CD14-positive monocyte (primary cell): ENCODE results near the gene HIF3A. TPM values are rescaled to one million over a fixed set of nuclear protein-coding genes. Genes with fewer than 3 reads are reported as not detected.

ENCODE experiments used
- DNase-seq, 3 donors: peaks; one replicate each; pipeline ENCODE4 v3.0.0-alpha.2; 2011 to 2022
- H2AFZ ChIP-seq: 2 replicates; pipeline ENCODE4 v1.6.0; 2012; ENCODE audit warnings: mild to moderate bottlenecking, low read depth, low read length, inconsistent platforms; ENCODE audit not compliant: insufficient read depth, poor library complexity, severe bottlenecking
- H3K27ac ChIP-seq, 2 donors: 1 replicate in 1 of 2; 2 replicates in 1 of 2; pipeline ENCODE4 v1.5.1; 2012 to 2013; ENCODE audit warnings: low read length in 2 of 2, control low read depth in 1 of 2, inconsistent platforms in 1 of 2, low read depth in 1 of 2, mild to moderate bottlenecking in 1 of 2
- H3K27me3 ChIP-seq, 2 donors: one replicate each; pipeline versions ENCODE4 v1.6.0 to v1.6.1; 2011 to 2013; ENCODE audit warnings: low read length in 2 of 2; ENCODE audit not compliant: control insufficient read depth in 2 of 2, insufficient read depth in 2 of 2
- H3K36me3 ChIP-seq, 2 donors: replicated peaks in 1 of 2; 1 replicate in 1 of 2; 2 replicates in 1 of 2; pipeline versions ENCODE4 v1.5.1 to v1.6.1; 2012 to 2013; ENCODE audit warnings: low read length in 2 of 2, control low read depth in 1 of 2, inconsistent platforms in 1 of 2, mild to moderate bottlenecking in 1 of 2; ENCODE audit not compliant: insufficient read depth in 2 of 2, control insufficient read depth in 1 of 2
- H3K4me1 ChIP-seq, 2 donors: 1 replicate in 1 of 2; 2 replicates in 1 of 2; pipeline versions ENCODE4 v1.5.1 to v1.6.1; 2012 to 2013; ENCODE audit warnings: low read length in 2 of 2, control low read depth in 1 of 2, inconsistent platforms in 1 of 2, mild to moderate bottlenecking in 1 of 2, moderate library complexity in 1 of 2; ENCODE audit not compliant: insufficient read depth in 2 of 2, control insufficient read depth in 1 of 2
- H3K4me2 ChIP-seq: replicated peaks from 2 replicates; pipeline ENCODE3; 2012; ENCODE audit warnings: low read length, moderate library complexity, mild to moderate bottlenecking; ENCODE audit not compliant: poor library complexity, severe bottlenecking; ENCODE audit errors: extremely low read depth
- H3K4me3 ChIP-seq, 3 experiments: fragments of 200-600 bp in 1 of 3; sonication (generic) in 1 of 3; replicated peaks in 1 of 3; 1 replicate in 2 of 3; 2 replicates in 1 of 3; pipeline ENCODE4 v1.5.1; 2011 to 2013; ENCODE audit warnings: low read length in 3 of 3, mild to moderate bottlenecking in 3 of 3, control low read depth in 2 of 3, low read depth in 2 of 3, inconsistent platforms in 1 of 3, moderate library complexity in 1 of 3
- H3K79me2 ChIP-seq: 2 replicates; pipeline ENCODE4 v1.6.0; 2012; ENCODE audit warnings: mild to moderate bottlenecking, control low read depth, inconsistent platforms, low read length, moderate library complexity; ENCODE audit not compliant: insufficient read depth
- H3K9ac ChIP-seq: 2 replicates; pipeline ENCODE4 v1.6.0; 2017; ENCODE audit warnings: low read length, mild to moderate bottlenecking; ENCODE audit not compliant: insufficient read depth, poor library complexity, severe bottlenecking
- H3K9me3 ChIP-seq, 2 donors: replicated peaks in 1 of 2; 1 replicate in 1 of 2; 2 replicates in 1 of 2; pipeline versions ENCODE4 v1.5.1 to v1.6.1; 2012 to 2013; ENCODE audit warnings: low read length in 2 of 2, control low read depth in 1 of 2; ENCODE audit not compliant: control insufficient read depth in 1 of 2, insufficient read depth in 1 of 2
- H4K20me1 ChIP-seq: 2 replicates; pipeline ENCODE4 v1.6.0; 2012; ENCODE audit warnings: mild to moderate bottlenecking, low read length, control low read depth, moderate library complexity; ENCODE audit not compliant: insufficient read depth
- H3K27ac Mint-ChIP-seq, 7 donors: one replicate each; pipeline ENCODE4 v1.8.0; 2020; ENCODE audit warnings: mild to moderate bottlenecking in 7 of 7, mixed read lengths in 7 of 7, moderate library complexity in 6 of 7, inconsistent platforms in 2 of 7
- H3K27me3 Mint-ChIP-seq, 3 donors: one replicate each; pipeline ENCODE4 v1.8.0; 2021 to 2022; ENCODE audit warnings: low read depth in 3 of 3, mild to moderate bottlenecking in 3 of 3, mixed read lengths in 3 of 3, moderate library complexity in 3 of 3, inconsistent platforms in 1 of 3
- H3K36me3 Mint-ChIP-seq, 2 donors: one replicate each; pipeline ENCODE4 v1.8.0; 2020; ENCODE audit warnings: mixed read lengths in 2 of 2, inconsistent platforms in 1 of 2, mild to moderate bottlenecking in 1 of 2
- H3K4me1 Mint-ChIP-seq: one replicate; pipeline ENCODE4 v1.8.0; 2020; ENCODE audit warnings: mild to moderate bottlenecking, mixed read lengths
- H3K4me3 Mint-ChIP-seq, 2 donors: one replicate each; pipeline ENCODE4 v1.8.0; 2020; ENCODE audit warnings: mild to moderate bottlenecking in 2 of 2, mixed read lengths in 2 of 2, moderate library complexity in 1 of 2
- H3K9me3 Mint-ChIP-seq, 7 donors: one replicate each; pipeline ENCODE4 v1.8.0; 2020 to 2022; ENCODE audit warnings: mixed read lengths in 7 of 7, mild to moderate bottlenecking in 6 of 7, moderate library complexity in 6 of 7, inconsistent platforms in 2 of 7
- WGBS: methylation state at CpG from one replicate; pipeline ENCODE4 v1.1.5; 2013; ENCODE audit warnings: missing lambda C conversion rate; ENCODE audit not compliant: insufficient coverage; 5-methylcytosine and 5-hydroxymethylcytosine counted together
- intact Hi-C, 2 donors: fragments of 100-400 bp; cut with micrococcal nuclease; formaldehyde crosslinking; loops; one replicate each; pipeline versions ENCODE4 v1.15.0 to v1.15.1; 2023
- polyA plus RNA-seq, 3 donors: library from polyadenylated mRNA; depleted of rRNA in 1 of 3; unstranded in 2 of 3; stranded (reverse) in 1 of 3; fragments of 300-500 nt in 2 of 3; fragments of >200 nt in 1 of 3; fragmentation: Illumina TruSeq in 2 of 3; gene quantifications; 1 replicate in 2 of 3; 2 replicates in 1 of 3; pipeline ENCODE4 v1.2.3, GENCODE V29; 2012 to 2021
- TF ChIP-seq, protein P1 (sequence below): fragments of 200-600 bp; IDR thresholded peaks from one replicate; pipeline ENCODE4 v1.8.0; 2022; ENCODE audit warnings: antibody characterized with exemption, mild to moderate bottlenecking

Gene HIF3A
- polyA plus RNA-seq, 3 donors = not detected

DNA sequence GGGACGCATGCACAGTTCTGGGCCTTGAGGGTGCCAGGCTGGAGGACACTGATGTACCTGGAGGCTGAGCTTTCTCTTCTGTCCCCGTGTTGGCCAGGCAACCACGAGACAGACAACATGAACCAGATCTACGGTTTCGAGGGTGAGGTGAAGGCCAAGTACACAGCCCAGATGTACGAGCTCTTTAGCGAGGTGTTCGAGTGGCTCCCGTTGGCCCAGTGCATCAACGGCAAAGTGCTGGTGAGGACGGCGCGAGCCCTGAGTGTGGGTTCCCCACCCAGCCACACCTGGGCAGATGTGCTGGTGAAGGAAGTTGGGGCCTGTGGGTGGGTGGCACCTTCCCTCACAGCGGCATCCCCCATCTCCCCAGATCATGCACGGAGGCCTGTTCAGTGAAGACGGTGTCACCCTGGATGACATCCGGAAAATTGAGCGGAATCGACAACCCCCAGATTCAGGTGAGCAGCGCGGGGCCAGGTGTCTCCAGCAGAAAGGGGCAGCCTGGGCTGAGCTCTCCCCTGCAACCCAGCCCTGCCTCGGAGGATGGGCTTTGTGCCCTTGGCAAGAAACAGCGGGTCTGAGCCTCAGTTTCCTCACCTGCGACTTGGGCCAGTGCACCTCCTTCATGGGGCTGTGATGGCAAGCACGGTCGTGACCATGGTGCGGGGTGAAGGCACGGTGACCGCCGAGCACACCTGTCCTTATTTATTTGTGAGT lies 90.3 kb downstream of the HIF3A start:
- TF ChIP-seq, protein P1, sequence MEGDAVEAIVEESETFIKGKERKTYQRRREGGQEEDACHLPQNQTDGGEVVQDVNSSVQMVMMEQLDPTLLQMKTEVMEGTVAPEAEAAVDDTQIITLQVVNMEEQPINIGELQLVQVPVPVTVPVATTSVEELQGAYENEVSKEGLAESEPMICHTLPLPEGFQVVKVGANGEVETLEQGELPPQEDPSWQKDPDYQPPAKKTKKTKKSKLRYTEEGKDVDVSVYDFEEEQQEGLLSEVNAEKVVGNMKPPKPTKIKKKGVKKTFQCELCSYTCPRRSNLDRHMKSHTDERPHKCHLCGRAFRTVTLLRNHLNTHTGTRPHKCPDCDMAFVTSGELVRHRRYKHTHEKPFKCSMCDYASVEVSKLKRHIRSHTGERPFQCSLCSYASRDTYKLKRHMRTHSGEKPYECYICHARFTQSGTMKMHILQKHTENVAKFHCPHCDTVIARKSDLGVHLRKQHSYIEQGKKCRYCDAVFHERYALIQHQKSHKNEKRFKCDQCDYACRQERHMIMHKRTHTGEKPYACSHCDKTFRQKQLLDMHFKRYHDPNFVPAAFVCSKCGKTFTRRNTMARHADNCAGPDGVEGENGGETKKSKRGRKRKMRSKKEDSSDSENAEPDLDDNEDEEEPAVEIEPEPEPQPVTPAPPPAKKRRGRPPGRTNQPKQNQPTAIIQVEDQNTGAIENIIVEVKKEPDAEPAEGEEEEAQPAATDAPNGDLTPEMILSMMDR = no peak
- H3K9ac ChIP-seq = no peak overlapping the region
- no peak overlapping the region for H3K4me3 Mint-ChIP-seq
- peaks cover 0 to 3% (median 0%) of the 10 kb centered on the region in 7 donors for H3K9me3 Mint-ChIP-seq
- no peaks in the 10 kb centered on the region for H3K9me3 ChIP-seq
- H3K27ac ChIP-seq = no peak overlapping the region
- WGBS = 99% methylated on average over 21 of the region's 30 CpGs
- H3K4me1 Mint-ChIP-seq = no peaks in the 10 kb centered on the region
- H3K27me3 ChIP-seq = no peaks in the 10 kb centered on the region
- H3K27ac Mint-ChIP-seq = peak overlapping the region in 2 of 7 donors; percentile 26 to 37
- peaks cover 79 to 84% of the 10 kb centered on the region in 2 donors for H3K36me3 Mint-ChIP-seq
- peaks cover 89 to 94% of the 10 kb centered on the region in 2 donors for H3K36me3 ChIP-seq
- H4K20me1 ChIP-seq = no peaks in the 10 kb centered on the region
- intact Hi-C loops = no loop called here
- no peak for DNase-seq
- H3K4me2 ChIP-seq = no peak overlapping the region
- H2AFZ ChIP-seq = no peak overlapping the region
- H3K79me2 ChIP-seq = no peaks in the 10 kb centered on the region
- peaks cover 0 to 2% (median 1%) of the 10 kb centered on the region in 3 donors for H3K27me3 Mint-ChIP-seq
- H3K4me3 ChIP-seq = no peak overlapping the region
- H3K4me1 ChIP-seq = no peaks in the 10 kb centered on the region

DNA sequence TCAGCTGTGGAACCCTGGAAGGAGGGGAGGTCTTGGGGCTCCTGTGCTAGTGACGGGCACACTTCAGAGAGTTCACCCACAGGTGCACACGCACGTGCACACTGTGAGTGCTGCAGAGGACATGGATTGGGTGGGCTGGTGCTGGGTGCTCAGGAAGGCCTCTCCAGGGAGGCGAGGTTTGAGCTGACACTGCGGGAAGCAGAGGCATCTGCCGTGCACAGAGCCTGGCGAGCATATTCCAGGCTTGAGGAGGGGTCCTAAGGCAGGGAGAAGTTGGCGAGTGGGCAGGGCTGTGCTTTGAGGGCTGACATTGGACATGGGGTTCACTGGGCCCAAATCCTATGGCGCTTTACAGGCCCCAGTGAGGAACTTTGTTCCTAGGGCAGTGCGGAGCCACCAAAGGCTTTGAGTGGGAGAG lies 90.9 kb downstream of the HIF3A start:
- peaks cover 0 to 3% (median 0%) of the 10 kb centered on the region in 7 donors for H3K9me3 Mint-ChIP-seq
- no peaks in the 10 kb centered on the region for H3K9me3 ChIP-seq
- H3K4me3 ChIP-seq = no peak overlapping the region
- peaks cover 0 to 2% (median 1%) of the 10 kb centered on the region in 3 donors for H3K27me3 Mint-ChIP-seq
- no peak overlapping the region for H3K9ac ChIP-seq
- H3K36me3 Mint-ChIP-seq = peaks cover 78 to 81% of the 10 kb centered on the region in 2 donors
- no peaks in the 10 kb centered on the region for H3K27me3 ChIP-seq
- no peak overlapping the region for H3K27ac Mint-ChIP-seq
- no peak overlapping the region for H3K4me3 Mint-ChIP-seq
- TF ChIP-seq, protein P1 = no peak
- H4K20me1 ChIP-seq = no peaks in the 10 kb centered on the region
- H3K36me3 ChIP-seq = peaks cover 84 to 89% of the 10 kb centered on the region in 2 donors
- WGBS = 99% methylated on average over 10 of the region's 10 CpGs
- no peaks in the 10 kb centered on the region for H3K4me1 Mint-ChIP-seq
- H3K27ac ChIP-seq = no peak overlapping the region
- no peak for DNase-seq
- no peak overlapping the region for H2AFZ ChIP-seq
- no peaks in the 10 kb centered on the region for H3K4me1 ChIP-seq
- intact Hi-C loops = no loop called here
- H3K79me2 ChIP-seq = no peaks in the 10 kb centered on the region
- H3K4me2 ChIP-seq = no peak overlapping the region
